Mesenchymal stem cell (in vitro differentiated cells and primary cell): ENCODE data around the gene RELT.
"Not testable (repeated sequence)": the region's sequence is repeated elsewhere in the genome, so short reads cannot be mapped to it uniquely, and the experiment has no call there.

Experiments used
- DNase-seq: peaks from one replicate; pipeline ENCODE4 v3.0.0-alpha.2; 2013
- H2AFZ ChIP-seq: one replicate; pipeline ENCODE4 v1.6.1; 2013; ENCODE audit warnings: low read depth, mild to moderate bottlenecking, control low read depth, inconsistent platforms, low read length, moderate library complexity
- H2AK5ac ChIP-seq: 2 replicates; pipeline ENCODE4 v1.6.1; 2013; ENCODE audit warnings: low read length, moderate library complexity, mild to moderate bottlenecking, inconsistent platforms; ENCODE audit not compliant: severe bottlenecking
- H2BK120ac ChIP-seq: one replicate; pipeline ENCODE4 v1.6.1; 2013; ENCODE audit warnings: low read depth, mild to moderate bottlenecking, inconsistent platforms, low read length, moderate library complexity
- H2BK12ac ChIP-seq, 2 experiments: one replicate each; pipeline ENCODE4 v1.6.1; 2013; ENCODE audit warnings: inconsistent platforms in 2 of 2, low read length in 2 of 2, mild to moderate bottlenecking in 2 of 2, moderate library complexity in 2 of 2, control low read depth in 1 of 2
- H2BK15ac ChIP-seq: one replicate; pipeline ENCODE4 v1.6.1; 2013; ENCODE audit warnings: mild to moderate bottlenecking, low read depth, inconsistent platforms; ENCODE audit not compliant: poor library complexity, severe bottlenecking
- H2BK5ac ChIP-seq: 2 replicates; pipeline ENCODE4 v1.6.1; 2013; ENCODE audit warnings: low read depth, mild to moderate bottlenecking, low read length, control low read depth, inconsistent platforms; ENCODE audit not compliant: poor library complexity, severe bottlenecking
- H3K14ac ChIP-seq, 2 experiments: one replicate each; pipeline ENCODE4 v1.6.1; 2013; ENCODE audit warnings: inconsistent platforms in 2 of 2, low read length in 2 of 2, control low read depth in 1 of 2, mild to moderate bottlenecking in 1 of 2, moderate library complexity in 1 of 2
- H3K18ac ChIP-seq, 2 experiments: one replicate each; pipeline ENCODE4 v1.6.1; 2013; ENCODE audit warnings: inconsistent platforms in 2 of 2, low read length in 2 of 2, control low read depth in 1 of 2, low read depth in 1 of 2, mild to moderate bottlenecking in 1 of 2
- H3K23ac ChIP-seq, 2 experiments: one replicate each; pipeline ENCODE4 v1.6.1; 2013; ENCODE audit warnings: inconsistent platforms in 2 of 2, low read length in 2 of 2, mild to moderate bottlenecking in 2 of 2, moderate library complexity in 2 of 2, control low read depth in 1 of 2
- H3K27ac ChIP-seq: 2 replicates; pipeline ENCODE4 v1.5.1; 2013; ENCODE audit warnings: mild to moderate bottlenecking, moderate library complexity, low read length, control low read depth, inconsistent platforms; ENCODE audit not compliant: poor library complexity, severe bottlenecking
- H3K27me3 ChIP-seq, 2 experiments: 2 replicates each; pipeline versions ENCODE4 v1.6.1 to v1.7.0; 2013; ENCODE audit warnings: low read length in 2 of 2, mild to moderate bottlenecking in 2 of 2, moderate library complexity in 2 of 2, control low read depth in 1 of 2, inconsistent platforms in 1 of 2; ENCODE audit not compliant: control insufficient read depth in 1 of 2, insufficient read depth in 1 of 2
- H3K36me3 ChIP-seq, 2 experiments: 2 replicates each; pipeline versions ENCODE4 v1.6.1 to v1.7.0; 2013; ENCODE audit warnings: low read length in 2 of 2, control low read depth in 1 of 2, inconsistent platforms in 1 of 2, low read depth in 1 of 2, mild to moderate bottlenecking in 1 of 2; ENCODE audit not compliant: insufficient read depth in 2 of 2, control insufficient read depth in 1 of 2
- H3K4ac ChIP-seq, 2 experiments: one replicate each; pipeline ENCODE4 v1.6.1; 2013; ENCODE audit warnings: inconsistent platforms in 2 of 2, low read length in 2 of 2, mild to moderate bottlenecking in 2 of 2, moderate library complexity in 2 of 2, control low read depth in 1 of 2, low read depth in 1 of 2
- H3K4me1 ChIP-seq: 2 replicates; pipeline ENCODE4 v1.6.1; 2013; ENCODE audit warnings: low read depth, low read length, control low read depth; ENCODE audit not compliant: control insufficient read depth, insufficient read depth
- H3K4me2 ChIP-seq: 2 replicates; pipeline ENCODE4 v1.6.1; 2013; ENCODE audit warnings: low read length, mild to moderate bottlenecking, inconsistent platforms; ENCODE audit not compliant: poor library complexity, severe bottlenecking
- H3K4me3 ChIP-seq, 2 experiments: 2 replicates each; pipeline versions ENCODE4 v1.5.1 to v1.7.0; 2013; ENCODE audit warnings: low read length in 2 of 2, mild to moderate bottlenecking in 2 of 2, control low read depth in 1 of 2, low read depth in 1 of 2; ENCODE audit not compliant: insufficient read depth in 1 of 2
- H3K79me1 ChIP-seq: replicated peaks from 2 replicates; pipeline ENCODE4 v1.6.1; 2013; ENCODE audit warnings: mild to moderate bottlenecking, control low read depth, low read length, inconsistent platforms; ENCODE audit not compliant: poor library complexity, severe bottlenecking
- H3K9ac ChIP-seq: 2 replicates; pipeline ENCODE4 v1.7.0; 2013; ENCODE audit warnings: mild to moderate bottlenecking, low read length, moderate library complexity
- H3K9me3 ChIP-seq: 2 replicates; pipeline ENCODE4 v1.7.0; 2013; ENCODE audit warnings: mild to moderate bottlenecking, low read length; ENCODE audit not compliant: control insufficient read depth
- H4K8ac ChIP-seq: one replicate; pipeline ENCODE4 v1.6.1; 2013; ENCODE audit warnings: inconsistent platforms, mild to moderate bottlenecking, low read length, moderate library complexity
- H4K91ac ChIP-seq: one replicate; pipeline ENCODE4 v1.6.1; 2013; ENCODE audit warnings: mild to moderate bottlenecking, low read length, inconsistent platforms
- WGBS: methylation state at CpG from one replicate; pipeline ENCODE4 v1.1.7; 2013; ENCODE audit warnings: mixed read lengths; 5-methylcytosine and 5-hydroxymethylcytosine counted together

Gene RELT

DNA sequence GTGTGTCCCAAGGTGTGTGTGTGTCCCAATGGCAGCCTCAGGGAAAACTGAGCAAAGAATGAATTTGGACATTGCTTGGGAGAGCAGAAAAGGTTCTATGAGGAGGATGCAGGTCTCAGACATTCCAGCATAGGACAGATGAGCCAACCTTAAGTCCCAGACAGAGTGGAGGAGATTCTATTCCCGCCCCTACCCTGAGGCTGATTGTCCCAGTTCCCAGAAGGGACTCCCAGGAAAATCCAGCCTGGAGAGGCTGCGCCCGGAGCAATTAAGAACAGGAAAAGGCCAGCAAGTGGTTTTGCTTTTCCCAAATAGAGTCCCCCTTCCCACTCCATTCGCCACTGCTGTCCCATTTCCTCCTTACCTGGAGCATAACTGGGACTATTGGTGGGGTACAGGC is 54.1 kb downstream of the RELT start:
- peaks cover 8% of the 10 kb centered on the region for H3K79me1 ChIP-seq
- H2BK5ac ChIP-seq = no peak overlapping the region
- 92% methylated on average over 3 of the region's 4 CpGs for WGBS
- H2AFZ ChIP-seq = no peak overlapping the region
- peaks cover 3 to 5% of the 10 kb centered on the region in 2 experiments for H3K36me3 ChIP-seq
- H4K91ac ChIP-seq = no peak overlapping the region
- H3K4me1 ChIP-seq = peaks cover 2% of the 10 kb centered on the region
- no peak overlapping the region for H2AK5ac ChIP-seq
- H3K4me3 ChIP-seq = no peak overlapping the region
- no peak overlapping the region for H2BK12ac ChIP-seq
- H3K9me3 ChIP-seq = no peaks in the 10 kb centered on the region
- H3K4ac ChIP-seq = no peak overlapping the region
- no peak overlapping the region for H3K14ac ChIP-seq
- H2BK120ac ChIP-seq = no peak overlapping the region
- no peak for DNase-seq
- H3K9ac ChIP-seq = no peak overlapping the region
- H3K18ac ChIP-seq = no peak overlapping the region
- no peak overlapping the region for H2BK15ac ChIP-seq
- no peaks in the 10 kb centered on the region for H3K27me3 ChIP-seq
- H3K27ac ChIP-seq = no peak overlapping the region
- no peak overlapping the region for H4K8ac ChIP-seq
- no peak overlapping the region for H3K23ac ChIP-seq
- no peak overlapping the region for H3K4me2 ChIP-seq

DNA sequence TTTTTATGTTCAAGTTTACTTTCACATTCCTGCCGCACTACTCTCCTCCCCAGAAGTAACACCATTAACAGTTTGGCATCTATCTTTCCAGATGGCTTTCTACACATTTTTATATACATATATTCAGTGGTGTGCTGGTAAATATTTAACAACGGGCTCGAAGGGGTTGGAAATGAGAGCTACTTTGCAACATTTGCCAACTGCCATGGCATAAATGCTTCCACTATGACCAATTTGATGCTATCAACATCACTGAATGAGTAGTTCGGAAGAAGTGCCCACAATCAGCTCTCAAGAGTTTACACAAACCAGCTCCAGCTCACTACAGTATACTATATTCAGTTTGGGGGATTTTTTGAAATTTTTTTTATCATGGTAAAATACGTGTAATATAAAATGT is 55.2 kb downstream of the RELT start:
- no peak overlapping the region for H2BK15ac ChIP-seq
- H2BK5ac ChIP-seq = no peak overlapping the region
- H2AFZ ChIP-seq = no peak overlapping the region
- H3K4me1 ChIP-seq = peaks cover 1% of the 10 kb centered on the region
- no peak overlapping the region for H2BK120ac ChIP-seq
- H3K18ac ChIP-seq = no peak overlapping the region
- peaks cover 7% of the 10 kb centered on the region for H3K79me1 ChIP-seq
- no peak overlapping the region for H4K8ac ChIP-seq
- no peak overlapping the region for H3K23ac ChIP-seq
- H3K27me3 ChIP-seq = no peaks in the 10 kb centered on the region
- no peak overlapping the region for H3K9ac ChIP-seq
- H2AK5ac ChIP-seq = no peak overlapping the region
- H3K27ac ChIP-seq = no peak overlapping the region
- DNase-seq = no peak
- H3K4me3 ChIP-seq = no peak overlapping the region
- no peak overlapping the region for H3K14ac ChIP-seq
- H2BK12ac ChIP-seq = no peak overlapping the region
- 90% methylated on average over 3 of the region's 5 CpGs for WGBS
- H3K9me3 ChIP-seq = no peaks in the 10 kb centered on the region
- peaks cover 3% of the 10 kb centered on the region in 2 experiments for H3K36me3 ChIP-seq
- no peak overlapping the region for H4K91ac ChIP-seq
- no peak overlapping the region for H3K4ac ChIP-seq
- no peak overlapping the region for H3K4me2 ChIP-seq

DNA sequence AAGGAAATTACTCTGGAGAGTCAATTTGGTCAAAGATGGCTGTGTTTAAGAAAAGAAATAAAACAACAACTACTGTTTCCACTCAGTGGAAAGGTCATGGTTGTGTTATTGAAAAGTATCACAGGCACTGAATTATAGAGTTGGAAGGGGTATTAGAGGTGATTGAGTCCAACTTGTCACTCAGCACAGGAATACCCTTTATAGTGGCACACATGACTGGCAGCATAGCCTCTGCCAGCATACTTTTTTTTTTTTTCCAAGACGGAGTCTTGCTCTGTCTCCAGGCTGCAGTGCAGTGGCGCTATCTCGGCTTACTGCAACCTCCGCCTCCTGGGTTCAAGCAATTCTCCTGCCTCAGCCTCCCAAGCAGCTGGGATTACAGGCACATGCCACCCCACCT is 60.7 kb downstream of the RELT start:
- not testable (repeated sequence) for H3K27me3 ChIP-seq, H3K36me3 ChIP-seq, H4K91ac ChIP-seq, H2AK5ac ChIP-seq, H3K9ac ChIP-seq, H3K14ac ChIP-seq, H3K27ac ChIP-seq, H2BK15ac ChIP-seq, H3K18ac ChIP-seq, H3K4ac ChIP-seq, H3K4me2 ChIP-seq, H2BK120ac ChIP-seq, H3K4me3 ChIP-seq, H4K8ac ChIP-seq, H2AFZ ChIP-seq, H2BK12ac ChIP-seq, H3K4me1 ChIP-seq, H3K9me3 ChIP-seq, DNase-seq, H3K23ac ChIP-seq, H2BK5ac ChIP-seq
- 92% methylated on average over 4 of the region's 4 CpGs for WGBS
- H3K79me1 ChIP-seq = peaks cover 12% of the 10 kb centered on the region

DNA sequence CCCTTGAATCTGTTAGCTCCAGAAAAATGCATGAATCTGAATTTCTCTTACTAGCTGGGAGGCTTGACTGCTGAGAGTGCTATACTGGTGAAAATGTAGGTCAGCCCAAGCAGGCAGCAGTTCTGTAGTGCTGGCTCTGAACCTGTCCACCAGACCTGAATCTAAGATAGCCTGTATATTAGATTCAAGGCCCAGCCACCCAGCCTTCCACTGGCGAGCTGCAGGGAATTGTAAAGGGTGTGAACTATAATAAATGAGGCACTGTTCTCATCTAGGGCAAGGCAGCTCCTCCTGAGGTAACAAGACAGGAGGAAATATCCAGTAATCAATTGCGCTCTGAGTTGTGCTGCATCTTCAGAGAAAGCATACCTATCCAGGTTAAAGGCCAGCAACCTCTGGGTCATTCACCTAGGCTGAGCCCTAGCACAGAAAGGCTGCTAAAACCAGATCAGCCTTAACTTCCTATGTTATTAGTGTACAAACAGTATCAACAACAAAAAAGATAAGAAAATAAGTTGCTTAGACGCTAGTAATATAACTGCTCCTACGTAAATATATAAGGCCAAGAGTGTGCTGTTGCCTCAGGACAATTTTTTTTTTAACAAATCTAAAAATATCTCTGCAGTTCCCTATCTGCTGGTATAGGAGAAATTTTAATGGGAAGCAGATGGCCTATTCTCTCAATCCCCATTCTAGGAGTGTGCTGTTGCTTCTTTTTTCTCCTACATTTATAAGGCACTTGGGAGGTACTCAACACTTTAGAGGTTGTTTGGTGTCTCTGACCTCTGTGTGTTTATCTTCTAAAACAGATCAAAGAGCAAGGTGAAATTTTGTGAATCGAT is 63.0 kb downstream of the RELT start:
- Histone ChIP-seq H3K9me3 (no peaks in the 10 kb centered on the region), H3K79me1 (peaks cover 14% of the 10 kb centered on the region), H3K14ac (no peak overlapping the region), H3K23ac (no peak overlapping the region), H3K36me3 (peaks cover 0 to 4% of the 10 kb centered on the region in 2 experiments), H4K8ac (no peak overlapping the region), H3K4me3 (no peak overlapping the region), H2BK5ac (no peak overlapping the region), H3K27ac (no peak overlapping the region), H2BK12ac (no peak overlapping the region), H3K4me2 (peak overlapping the region; percentile 22), H3K4me1 (no peaks in the 10 kb centered on the region), H3K18ac (peak overlapping the region in 1 of 2 experiments; percentile 2), H3K27me3 (no peaks in the 10 kb centered on the region), H2BK15ac (no peak overlapping the region), H3K4ac (no peak overlapping the region), H2AFZ (no peak overlapping the region), H2AK5ac (no peak overlapping the region), H2BK120ac (no peak overlapping the region), H3K9ac (no peak overlapping the region), H4K91ac (no peak overlapping the region)
- DNase-seq = no peak
- WGBS = 91% methylated on average over 3 of the region's 5 CpGs
